ENCODE results near the gene ERAP2. TPM values are rescaled to one million over a fixed set of nuclear protein-coding genes. Genes with fewer than 3 reads are reported as not detected.

Gene ERAP2
- total RNA-seq, 2 experiments from 2014 or later: 56.6 to 61.4 TPM

GRCh38 chr5:96859375-96859774, 16.9 kb upstream of the ERAP2 start:
- ChIA-PET POLR2A (interaction anchor here (0.8 kb wide), 1 partner anchor 77 kb away, joined by 3 read pairs; the partner anchor contains the start of gene LNPEP), CTCF (no interaction called here)
- no peaks in the 10 kb centered on the region for H3K36me3 Mint-ChIP-seq (ENCODE audit: low read depth)
- intact Hi-C loops (cut with DNase I, micrococcal nuclease): no loop called here
- Histone ChIP-seq H3K27ac (ENCODE audit: low read depth in 1 of 2, low read length in 2 of 2) (no peak overlapping the region), H3K27me3 (ENCODE audit: control insufficient read depth in 1 of 2, insufficient read depth in 2 of 2, low read length in 2 of 2) (no peaks in the 10 kb centered on the region), H3K9me3 (ENCODE audit: control insufficient read depth in 1 of 2, insufficient read depth in 1 of 2, low read length in 2 of 2) (no peaks in the 10 kb centered on the region), H3K4me3 (ENCODE audit: low read length) (no peak overlapping the region), H3K36me3 (ENCODE audit: insufficient read depth, low read length) (no peaks in the 10 kb centered on the region), H3K4me1 (ENCODE audit: insufficient read depth, low read length) (no peaks in the 10 kb centered on the region)
- DNase-seq (no peak), ATAC-seq (ENCODE audit: poor library complexity) (no peak)
- H3K4me3 Mint-ChIP-seq: no peak overlapping the region
- H3K27me3 Mint-ChIP-seq: no peaks in the 10 kb centered on the region
- TF ChIP-seq CTCF (IDR thresholded peaks at IDR 0.05): no peak
- H3K4me1 Mint-ChIP-seq (ENCODE audit: low read depth): no peaks in the 10 kb centered on the region
- H3K9me3 Mint-ChIP-seq: no peaks in the 10 kb centered on the region
- no peak overlapping the region for H3K27ac Mint-ChIP-seq

GRCh38 chr5:96861076-96861475, 15.2 kb upstream of the ERAP2 start:
- H3K4me3 ChIP-seq (ENCODE audit: low read length): no peak overlapping the region
- no peaks in the 10 kb centered on the region for H3K4me1 Mint-ChIP-seq (ENCODE audit: low read depth)

GRCh38 chr5:96863114-96863513, 13.2 kb upstream of the ERAP2 start:
- H3K4me1 Mint-ChIP-seq (ENCODE audit: low read depth): no peaks in the 10 kb centered on the region
- no peak overlapping the region for H3K4me3 Mint-ChIP-seq
- Histone ChIP-seq H3K36me3 (ENCODE audit: insufficient read depth, low read length) (no peaks in the 10 kb centered on the region), H3K4me1 (ENCODE audit: insufficient read depth, low read length) (no peaks in the 10 kb centered on the region), H3K27ac (ENCODE audit: low read depth in 1 of 2, low read length in 2 of 2) (no peak overlapping the region), H3K27me3 (ENCODE audit: control insufficient read depth in 1 of 2, insufficient read depth in 2 of 2, low read length in 2 of 2) (no peaks in the 10 kb centered on the region), H3K9me3 (ENCODE audit: control insufficient read depth in 1 of 2, insufficient read depth in 1 of 2, low read length in 2 of 2) (no peaks in the 10 kb centered on the region), H3K4me3 (ENCODE audit: low read length) (no peak overlapping the region)
- POLR2A ChIA-PET: interaction anchor here (0.6 to 2.5 kb wide), 2 partner anchors 55 to 116 kb away, joined by 5 to 7 read pairs; partner anchors contain the start of gene ERAP1
- H3K27ac Mint-ChIP-seq: no peak overlapping the region
- no peak for DNase-seq
- intact Hi-C loops (cut with DNase I, micrococcal nuclease): no loop called here
- no peak for TF ChIP-seq CTCF (IDR thresholded peaks at IDR 0.05)
- CTCF ChIA-PET: no interaction called here
- no peaks in the 10 kb centered on the region for H3K27me3 Mint-ChIP-seq
- H3K36me3 Mint-ChIP-seq (ENCODE audit: low read depth): no peaks in the 10 kb centered on the region
- no peak for ATAC-seq (ENCODE audit: poor library complexity)
- H3K9me3 Mint-ChIP-seq: no peaks in the 10 kb centered on the region

More at GRCh38 chr5:96861076-96861475, 15.2 kb upstream of the ERAP2 start:
- Histone ChIP-seq H3K27me3 (ENCODE audit: control insufficient read depth in 1 of 2, insufficient read depth in 2 of 2, low read length in 2 of 2) (no peaks in the 10 kb centered on the region), H3K36me3 (ENCODE audit: insufficient read depth, low read length) (no peaks in the 10 kb centered on the region), H3K27ac (ENCODE audit: low read depth in 1 of 2, low read length in 2 of 2) (no peak overlapping the region), H3K9me3 (ENCODE audit: control insufficient read depth in 1 of 2, insufficient read depth in 1 of 2, low read length in 2 of 2) (no peaks in the 10 kb centered on the region), H3K4me1 (ENCODE audit: insufficient read depth, low read length) (no peaks in the 10 kb centered on the region)
- no peak overlapping the region for H3K4me3 Mint-ChIP-seq
- ATAC-seq (ENCODE audit: poor library complexity) (no peak), DNase-seq (no peak)
- intact Hi-C loops (cut with DNase I, micrococcal nuclease): no loop called here
- no peaks in the 10 kb centered on the region for H3K9me3 Mint-ChIP-seq
- no peaks in the 10 kb centered on the region for H3K36me3 Mint-ChIP-seq (ENCODE audit: low read depth)
- H3K27me3 Mint-ChIP-seq: no peaks in the 10 kb centered on the region
- no peak for TF ChIP-seq CTCF (IDR thresholded peaks at IDR 0.05)
- POLR2A ChIA-PET: no interaction called here
- CTCF ChIA-PET: no interaction called here
- H3K27ac Mint-ChIP-seq: no peak overlapping the region
